K562 (cell line): ENCODE measurements around the gene DCST1. TPM values are rescaled to one million over a fixed set of nuclear protein-coding genes. Genes with fewer than 3 reads are reported as not detected.

Experiments
- CREBBP ChIP-seq: IDR thresholded peaks from one replicate; pipeline ENCODE4 v1.6.1; 2012; ENCODE audit warnings: low read depth, mild to moderate bottlenecking, control low read depth, inconsistent platforms, low read length
- MYNN ChIP-seq, 2 experiments: sonication (generic); formaldehyde crosslinking in 1 of 2; IDR thresholded peaks; 2 replicates each; pipeline versions ENCODE4 v1.5.0 to v1.6.1; 2016 to 2020; ENCODE audit warnings: antibody characterized with exemption in 1 of 2, missing genetic modification reagents in 1 of 2
- PHB ChIP-seq: fragments of 250-450 bp; sonication (Bioruptor Pico); IDR thresholded peaks from 2 replicates; pipeline ENCODE4 v1.5.0; 2021
- PHF21A ChIP-seq: fragments of 450-650 bp; IDR thresholded peaks from 2 replicates; pipeline ENCODE4 v1.6.1; 2017; ENCODE audit warnings: low read depth, borderline replicate concordance
- RAD21 ChIP-seq, 2 experiments: fragments of 250-450 bp in 1 of 2; fragments of 450-650 bp in 1 of 2; sonication (Bioruptor Pico) in 1 of 2; formaldehyde crosslinking in 1 of 2; IDR thresholded peaks in 1 of 2; conservative IDR thresholded peaks in 1 of 2; 2 replicates each; pipeline versions ENCODE4 v1.4.0 to v1.8.0; 2020 to 2022; ENCODE audit warnings: mild to moderate bottlenecking in 2 of 2, moderate library complexity in 1 of 2
- RAD51 ChIP-seq: fragments of 450-650 bp; IDR thresholded peaks from 2 replicates; pipeline ENCODE4 v1.7.1; 2016; ENCODE audit warnings: low read depth, mild to moderate bottlenecking, borderline replicate concordance
- RERE ChIP-seq: sonication (generic); formaldehyde crosslinking; IDR thresholded peaks from 2 replicates; pipeline ENCODE4 v1.8.0; 2023; ENCODE audit warnings: missing genetic modification reagents, mild to moderate bottlenecking, borderline replicate concordance
- RFX5 ChIP-seq: IDR thresholded peaks from 2 replicates; pipeline ENCODE4 v1.6.1; 2011; ENCODE audit warnings: low read depth, mild to moderate bottlenecking, improper control_type of control experiment, low read length
- RREB1 ChIP-seq: fragments of 250-450 bp; sonication (Bioruptor Pico); IDR thresholded peaks from 2 replicates; pipeline ENCODE4 v1.4.0; 2020
- ZNF512 ChIP-seq: IDR thresholded peaks from 2 replicates; pipeline ENCODE4 v1.6.1; 2016; ENCODE audit warnings: missing genetic modification characterization, missing compliant biosample characterization
- polyA plus RNA-seq, 8 experiments: library from polyadenylated mRNA; depleted of rRNA in 4 of 8; stranded (reverse) in 5 of 8; unstranded in 3 of 8; fragments of >200 nt; fragmentation: Nextera tagmentation in 2 of 8; fragmentation: Illumina TruSeq in 1 of 8; extraction: Ambion mirVana in 2 of 8; extraction: Trizol in 1 of 8; gene quantifications; 2 replicates each; pipeline versions ENCODE4 v1.2.1 to v1.2.3, GENCODE V29; 2011 to 2014; ENCODE audit warnings: inconsistent platforms in 1 of 8, missing spikeins in 1 of 8
- total RNA-seq, 7 experiments: library from RNA; depleted of rRNA in 6 of 7; stranded (reverse); fragments of >200 nt in 6 of 7; fragmentation: Illumina TruSeq in 2 of 7; extraction: Trizol in 2 of 7; gene quantifications; 2 replicates each; pipeline versions ENCODE4 v1.2.1 to v1.2.3, GENCODE V29; 2011 to 2021; ENCODE audit warnings: low replicate concordance in 1 of 7

DCST1 gene
- total and polyA plus RNA-seq, 9 of the 15 experiments (the other 6 are each of a cell fraction or from before 2014, with no cell fraction given) = not detected

- TF ChIP-seq RERE (CRISPR knock-in tag) = no peak
- no peak for TF ChIP-seq RFX5
- TF ChIP-seq MYNN (IDR thresholded peaks at IDR 0.05) = peak; percentile 92
- TF ChIP-seq MYNN (CRISPR knock-in tag; IDR thresholded peaks at IDR 0.05) = no peak
- no peak for TF ChIP-seq PHB
- TF ChIP-seq RAD51 = no peak
- TF ChIP-seq ZNF512 (tag) = no peak
- peak; percentile 92 to 96 for TF ChIP-seq RAD21 (CRISPR knock-in tag; conservative IDR thresholded peaks at IDR 0.05 in 1 of 2, IDR thresholded peaks at IDR 0.05 in 1 of 2)
- no peak for TF ChIP-seq CREBBP
- TF ChIP-seq RREB1 (CRISPR knock-in tag) = no peak
- peak; percentile 91; the same call in 1 of the 2 replicates for TF ChIP-seq PHF21A
These were observed 16.3 kb upstream of the DCST1 start (continued) for GRCh38 chr1:155017041-155017945.
